Neural progenitor cell (in vitro differentiated cells): ENCODE data around the gene PTPN4. TPM values are rescaled to one million over a fixed set of nuclear protein-coding genes. Genes with fewer than 3 reads are reported as not detected.
"Not testable (repeated sequence)": the region's sequence is repeated elsewhere in the genome, so short reads cannot be mapped to it uniquely, and the experiment has no call there.

ENCODE experiments used
- DNase-seq: peaks from one replicate; pipeline ENCODE4 v3.0.0-alpha.2; 2016; ENCODE audit warnings: low spot score
- H2AFZ ChIP-seq: fragments of 200-600 bp; sonication (generic); replicated peaks from 2 replicates; pipeline ENCODE4 v1.6.1; 2016; ENCODE audit warnings: antibody characterized with exemption
- H3F3A ChIP-seq: fragments of 200-600 bp; sonication (generic); 2 replicates; pipeline ENCODE4 v1.6.1; 2016; ENCODE audit warnings: antibody characterized with exemption, low read depth
- H3K27ac ChIP-seq: fragments of 200-600 bp; sonication (generic); 2 replicates; pipeline ENCODE4 v1.5.1; 2016; ENCODE audit warnings: mild to moderate bottlenecking
- H3K27me3 ChIP-seq: fragments of 200-600 bp; sonication (generic); 2 replicates; pipeline ENCODE4 v1.6.1; 2016; ENCODE audit warnings: mild to moderate bottlenecking, moderate library complexity
- H3K36me3 ChIP-seq: fragments of 200-600 bp; sonication (generic); 2 replicates; pipeline ENCODE4 v1.5.1; 2016
- H3K4me1 ChIP-seq: fragments of 200-600 bp; sonication (generic); 2 replicates; pipeline ENCODE4 v1.6.1; 2016; ENCODE audit warnings: mixed run types
- H3K4me2 ChIP-seq: fragments of 200-600 bp; sonication (generic); 2 replicates; pipeline ENCODE4 v1.6.1; 2016
- H3K4me3 ChIP-seq: fragments of 200-600 bp; sonication (generic); 2 replicates; pipeline ENCODE4 v1.5.1; 2016
- H3K79me2 ChIP-seq: fragments of 200-600 bp; sonication (generic); 2 replicates; pipeline ENCODE4 v1.6.1; 2016; ENCODE audit warnings: low read depth
- H3K9ac ChIP-seq: fragments of 200-600 bp; sonication (generic); 2 replicates; pipeline ENCODE4 v1.6.1; 2016
- H3K9me3 ChIP-seq: fragments of 200-600 bp; sonication (generic); 2 replicates; pipeline ENCODE4 v1.5.1; 2016; ENCODE audit warnings: low read depth
- H4K20me1 ChIP-seq: fragments of 200-600 bp; sonication (generic); 2 replicates; pipeline ENCODE4 v1.6.1; 2016; ENCODE audit warnings: low read depth
- H3K27ac Mint-ChIP-seq: 3 replicates; pipeline ENCODE4 v1.8.0; 2021; ENCODE audit warnings: mixed read lengths
- H3K27me3 Mint-ChIP-seq: 2 replicates; pipeline ENCODE4 v1.8.0; 2022; ENCODE audit warnings: low read depth, mild to moderate bottlenecking, inconsistent platforms, moderate library complexity, mixed read lengths; ENCODE audit not compliant: insufficient read depth
- H3K36me3 Mint-ChIP-seq: 3 replicates; pipeline ENCODE4 v1.8.0; 2021; ENCODE audit warnings: mixed read lengths
- H3K4me1 Mint-ChIP-seq: 3 replicates; pipeline ENCODE4 v1.8.0; 2021; ENCODE audit warnings: mixed read lengths
- H3K4me3 Mint-ChIP-seq: 3 replicates; pipeline ENCODE4 v1.8.0; 2021; ENCODE audit warnings: mild to moderate bottlenecking, moderate library complexity, mixed read lengths
- H3K9me3 Mint-ChIP-seq: 3 replicates; pipeline ENCODE4 v1.8.0; 2020; ENCODE audit warnings: mixed read lengths
- EZH2 ChIP-seq: fragments of 200-600 bp; sonication (generic); IDR thresholded peaks from 2 replicates; pipeline ENCODE4 v1.6.1; 2017; ENCODE audit warnings: antibody characterized with exemption, mild to moderate bottlenecking, moderate library complexity
- EZH2phosphoT487 ChIP-seq: fragments of 200-600 bp; sonication (generic); IDR thresholded peaks from 2 replicates; pipeline ENCODE4 v1.6.1; 2017; ENCODE audit warnings: antibody characterized with exemption
- total RNA-seq: library from RNA; depleted of rRNA; stranded (reverse); fragments of >200 nt; gene quantifications from 2 replicates; pipeline ENCODE4 v1.2.3, GENCODE V29; 2015; ENCODE audit warnings: low replicate concordance
- TF ChIP-seq, protein P1 (sequence below): fragments of 200-600 bp; sonication (generic); IDR thresholded peaks from 2 replicates; pipeline ENCODE4 v1.5.1; 2017; ENCODE audit warnings: antibody characterized with exemption, mild to moderate bottlenecking

Gene PTPN4
- total RNA-seq, 1 donor from 2014 or later: 51.8 TPM

DNA sequence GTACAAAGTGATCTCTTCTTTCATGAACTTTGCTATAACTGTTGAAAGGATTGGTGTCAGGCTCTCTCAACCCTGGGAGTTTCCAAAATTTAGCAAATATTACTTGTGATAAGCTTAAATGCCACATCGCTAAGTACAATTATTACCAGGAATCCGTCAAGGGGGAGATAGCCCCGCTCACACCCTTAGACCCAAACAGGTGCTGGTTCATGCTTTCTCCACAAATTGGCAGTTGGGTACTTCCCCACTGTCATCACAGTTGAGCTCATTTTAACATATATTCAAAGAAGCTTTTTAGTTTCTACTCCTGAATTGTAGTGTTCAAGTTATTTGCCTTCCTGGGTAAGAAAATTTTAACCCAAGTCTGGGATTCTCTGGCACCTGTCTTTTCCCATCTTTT, 223.4 kb downstream of the PTPN4 start:
- no peak for TF ChIP-seq EZH2phosphoT487
- no peak for TF ChIP-seq EZH2
- TF ChIP-seq, protein P1, sequence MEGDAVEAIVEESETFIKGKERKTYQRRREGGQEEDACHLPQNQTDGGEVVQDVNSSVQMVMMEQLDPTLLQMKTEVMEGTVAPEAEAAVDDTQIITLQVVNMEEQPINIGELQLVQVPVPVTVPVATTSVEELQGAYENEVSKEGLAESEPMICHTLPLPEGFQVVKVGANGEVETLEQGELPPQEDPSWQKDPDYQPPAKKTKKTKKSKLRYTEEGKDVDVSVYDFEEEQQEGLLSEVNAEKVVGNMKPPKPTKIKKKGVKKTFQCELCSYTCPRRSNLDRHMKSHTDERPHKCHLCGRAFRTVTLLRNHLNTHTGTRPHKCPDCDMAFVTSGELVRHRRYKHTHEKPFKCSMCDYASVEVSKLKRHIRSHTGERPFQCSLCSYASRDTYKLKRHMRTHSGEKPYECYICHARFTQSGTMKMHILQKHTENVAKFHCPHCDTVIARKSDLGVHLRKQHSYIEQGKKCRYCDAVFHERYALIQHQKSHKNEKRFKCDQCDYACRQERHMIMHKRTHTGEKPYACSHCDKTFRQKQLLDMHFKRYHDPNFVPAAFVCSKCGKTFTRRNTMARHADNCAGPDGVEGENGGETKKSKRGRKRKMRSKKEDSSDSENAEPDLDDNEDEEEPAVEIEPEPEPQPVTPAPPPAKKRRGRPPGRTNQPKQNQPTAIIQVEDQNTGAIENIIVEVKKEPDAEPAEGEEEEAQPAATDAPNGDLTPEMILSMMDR: no peak
- no peaks in the 10 kb centered on the region for H3K9me3 ChIP-seq
- Mint-ChIP-seq H3K27me3 (no peaks in the 10 kb centered on the region), H3K36me3 (no peaks in the 10 kb centered on the region), H3K27ac (no peak overlapping the region), H3K4me1 (no peaks in the 10 kb centered on the region), H3K9me3 (no peaks in the 10 kb centered on the region), H3K4me3 (no peak overlapping the region)
- no peaks in the 10 kb centered on the region for H3K4me1 ChIP-seq
- DNase-seq: no peak
- H3K79me2 ChIP-seq: no peaks in the 10 kb centered on the region
- H3K9ac ChIP-seq: no peak overlapping the region
- no peak overlapping the region for H3K27ac ChIP-seq
- H3K4me2 ChIP-seq: no peak overlapping the region
- no peak overlapping the region for H3K4me3 ChIP-seq
- no peaks in the 10 kb centered on the region for H4K20me1 ChIP-seq
- H3F3A ChIP-seq: peaks cover 3% of the 10 kb centered on the region
- H2AFZ ChIP-seq: no peak overlapping the region
- H3K27me3 ChIP-seq: no peaks in the 10 kb centered on the region
- no peaks in the 10 kb centered on the region for H3K36me3 ChIP-seq

DNA sequence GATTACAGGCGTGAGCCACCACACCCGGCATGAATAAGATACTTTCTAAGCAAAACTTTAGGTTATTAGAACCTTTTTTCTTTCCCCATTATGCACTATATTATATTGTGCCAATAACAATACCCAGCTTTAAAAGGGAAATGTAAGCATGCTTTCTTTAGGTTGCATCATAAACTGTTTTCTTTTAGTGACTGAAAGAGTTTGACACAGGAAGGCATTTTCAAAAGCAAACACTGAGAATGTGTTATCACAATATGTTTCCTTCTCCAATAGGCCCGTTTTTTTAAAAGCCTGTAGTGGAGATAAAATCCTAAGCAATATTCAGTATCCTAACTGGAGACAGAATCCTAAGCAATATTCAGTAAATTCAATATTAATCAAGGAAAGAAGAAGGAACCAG, 236.4 kb downstream of the PTPN4 start:
- no peaks in the 10 kb centered on the region for H3K9me3 Mint-ChIP-seq
- H4K20me1 ChIP-seq: no peaks in the 10 kb centered on the region
- H3K4me3 Mint-ChIP-seq: no peak overlapping the region
- no peaks in the 10 kb centered on the region for H3K27me3 Mint-ChIP-seq
- no peak overlapping the region for H3K9ac ChIP-seq
- H3K36me3 Mint-ChIP-seq: no peaks in the 10 kb centered on the region
- no peaks in the 10 kb centered on the region for H3K9me3 ChIP-seq
- no peaks in the 10 kb centered on the region for H3K27me3 ChIP-seq
- no peak overlapping the region for H3K4me2 ChIP-seq
- no peak for TF ChIP-seq EZH2phosphoT487
- TF ChIP-seq EZH2: no peak
- TF ChIP-seq, protein P1: no peak
- H3K4me1 Mint-ChIP-seq: no peaks in the 10 kb centered on the region
- H3K4me1 ChIP-seq: peaks cover under 1% of the 10 kb centered on the region
- H2AFZ ChIP-seq: no peak overlapping the region
- H3K79me2 ChIP-seq: no peaks in the 10 kb centered on the region
- H3K27ac Mint-ChIP-seq: no peak overlapping the region
- no peak for DNase-seq
- H3F3A ChIP-seq: no peaks in the 10 kb centered on the region
- H3K4me3 ChIP-seq: no peak overlapping the region
- H3K27ac ChIP-seq: no peak overlapping the region
- H3K36me3 ChIP-seq: no peaks in the 10 kb centered on the region

DNA sequence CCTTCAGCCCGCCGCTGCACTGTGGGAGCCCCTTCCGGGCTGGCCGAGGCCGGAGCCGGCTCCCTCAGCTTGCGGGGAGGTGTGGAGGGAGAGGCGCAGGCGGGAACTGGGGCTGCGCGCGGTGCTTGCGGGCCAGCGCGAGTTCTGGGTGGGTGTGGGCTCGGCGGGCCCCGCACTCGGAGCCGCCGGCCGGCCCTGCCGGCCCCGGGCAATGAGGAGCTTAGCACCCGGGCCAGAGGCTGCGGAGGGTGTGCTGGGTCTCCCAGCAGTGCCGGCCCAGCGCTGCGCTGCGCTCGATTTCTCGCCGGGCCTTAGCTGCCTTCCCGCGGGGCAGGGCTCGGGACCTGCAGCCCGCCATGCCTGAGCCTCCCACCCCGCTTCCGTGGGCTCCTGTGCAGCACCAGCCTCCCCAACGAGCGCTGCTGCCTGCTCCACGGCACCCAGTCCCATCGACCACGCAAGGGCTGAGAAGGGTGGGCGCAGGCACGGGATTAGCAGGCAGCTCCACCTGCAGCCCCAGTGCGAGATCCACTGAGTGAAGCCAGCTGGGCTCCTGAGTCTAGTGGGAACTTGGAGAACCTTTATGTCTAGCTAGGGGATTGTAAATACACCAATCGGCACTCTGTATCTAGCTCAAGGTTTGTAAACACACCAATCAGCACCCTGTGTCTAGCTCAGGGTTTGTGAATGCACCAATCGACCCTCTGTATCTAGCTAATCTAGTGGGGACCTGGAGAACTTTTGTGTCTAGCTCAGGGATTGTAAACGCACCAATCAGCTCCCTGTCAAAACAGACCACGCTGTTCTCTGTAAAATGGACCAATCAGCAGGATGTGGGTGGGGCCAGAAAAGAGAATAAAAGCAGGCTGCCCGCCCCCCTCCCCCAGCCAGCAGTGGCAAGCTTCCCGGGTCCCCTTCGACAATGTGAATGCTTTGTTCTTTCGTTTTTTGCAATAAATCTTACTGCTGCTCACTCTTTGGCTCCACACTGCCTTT, 237.5 kb downstream of the PTPN4 start:
- H3K27ac Mint-ChIP-seq, DNase-seq, H3K36me3 ChIP-seq, H3F3A ChIP-seq, H3K9ac ChIP-seq, H3K4me3 ChIP-seq, H3K79me2 ChIP-seq, H3K9me3 Mint-ChIP-seq, H3K36me3 Mint-ChIP-seq, H3K4me1 ChIP-seq, H3K27me3 Mint-ChIP-seq, H3K4me2 ChIP-seq, H3K9me3 ChIP-seq, H4K20me1 ChIP-seq, H3K4me3 Mint-ChIP-seq, H3K4me1 Mint-ChIP-seq, H2AFZ ChIP-seq, H3K27ac ChIP-seq, H3K27me3 ChIP-seq: not testable (repeated sequence)

DNA sequence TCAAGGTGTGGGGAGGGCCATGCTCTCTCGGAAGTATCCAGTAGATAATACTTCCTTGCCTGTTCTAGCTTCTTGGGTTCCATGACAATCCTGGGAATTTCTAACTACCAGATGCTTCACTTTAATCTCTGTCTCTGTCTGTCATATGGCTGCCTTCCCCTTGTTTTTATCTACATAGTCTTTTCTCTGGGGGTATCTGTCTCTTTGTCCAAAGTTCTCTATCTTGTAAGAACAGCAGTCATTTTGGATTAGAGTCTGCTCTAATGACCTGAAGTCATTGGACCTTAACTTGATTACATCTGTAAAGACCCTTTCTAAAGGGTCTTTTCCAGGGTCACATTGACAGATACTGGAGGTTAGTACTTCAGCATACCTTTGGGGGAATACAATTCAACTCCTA, 241.7 kb downstream of the PTPN4 start:
- no peaks in the 10 kb centered on the region for H3K9me3 ChIP-seq
- no peaks in the 10 kb centered on the region for H3K27me3 ChIP-seq
- H2AFZ ChIP-seq: no peak overlapping the region
- no peak overlapping the region for H3K4me2 ChIP-seq
- H3K4me1 ChIP-seq: peaks cover 9% of the 10 kb centered on the region
- no peaks in the 10 kb centered on the region for H3K79me2 ChIP-seq
- H3K36me3 Mint-ChIP-seq: no peaks in the 10 kb centered on the region
- H3K27ac ChIP-seq: no peak overlapping the region
- no peaks in the 10 kb centered on the region for H3K9me3 Mint-ChIP-seq
- peaks cover 12% of the 10 kb centered on the region for H3K4me1 Mint-ChIP-seq
- H3K27me3 Mint-ChIP-seq: no peaks in the 10 kb centered on the region
- no peaks in the 10 kb centered on the region for H3F3A ChIP-seq
- no peak for TF ChIP-seq EZH2phosphoT487
- no peak for TF ChIP-seq EZH2
- TF ChIP-seq, protein P1: no peak
- no peaks in the 10 kb centered on the region for H4K20me1 ChIP-seq
- peak; percentile 24 for DNase-seq
- no peak overlapping the region for H3K4me3 ChIP-seq
- H3K27ac Mint-ChIP-seq: no peak overlapping the region
- H3K36me3 ChIP-seq: no peaks in the 10 kb centered on the region
- H3K9ac ChIP-seq: no peak overlapping the region
- no peak overlapping the region for H3K4me3 Mint-ChIP-seq
